ENCODE results near the gene ANKRD55. TPM values are rescaled to one million over a fixed set of nuclear protein-coding genes. Genes with fewer than 3 reads are reported as not detected.

ANKRD55 gene
- total RNA-seq, 1 experiment from 2014 or later, result not detected

DNA sequence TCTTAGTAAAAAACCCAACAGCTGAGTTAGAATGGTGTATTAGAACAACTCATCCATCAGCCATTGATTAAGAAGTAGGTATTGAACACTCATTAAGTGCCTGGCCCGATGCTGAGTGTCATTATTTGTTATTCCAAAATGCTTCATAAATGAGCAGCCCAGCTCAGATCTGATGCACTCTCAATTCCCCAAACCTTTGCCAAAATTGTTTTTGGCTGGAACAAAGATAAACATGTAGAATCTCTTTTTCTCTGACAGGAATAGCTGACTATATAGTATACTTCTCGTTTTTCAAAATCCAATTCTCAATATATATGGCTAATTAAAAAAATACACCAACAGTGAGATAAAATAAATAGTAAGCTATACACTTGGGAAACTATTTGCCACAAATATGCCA lies 20.0 kb upstream of the ANKRD55 start:
- BruUV-seq (replicated peaks), result no TSS peak
- ChIA-PET POLR2A (ENCODE audit: unreplicated experiment) (interaction anchor here (0.6 kb wide), 1 partner anchor 1036 kb away, joined by 6 read pairs; no protein-coding TSS in a partner anchor), CTCF (no interaction called here)
- H3F3A ChIP-seq (ENCODE audit: low read length, unreplicated experiment), result no peaks in the 10 kb centered on the region
- H3K27ac ChIP-seq (ENCODE audit: low read length), result no peak overlapping the region
- H3K4me1 ChIP-seq (ENCODE audit: insufficient read depth, low read length), result no peaks in the 10 kb centered on the region
- H4K20me1 ChIP-seq (ENCODE audit: low read length), result no peaks in the 10 kb centered on the region
- no peaks in the 10 kb centered on the region for H3K27me3 ChIP-seq (ENCODE audit: low read length)
- no peak overlapping the region for H3K9ac ChIP-seq (ENCODE audit: low read length)
- TF ChIP-seq EZH2phosphoT487 (IDR thresholded peaks at IDR 0.05; ENCODE audit: borderline replicate concordance, low read length) (no peak), EZH2 (IDR thresholded peaks at IDR 0.05; ENCODE audit: low read length, unreplicated experiment) (no peak)
- TF ChIP-seq, protein P1, sequence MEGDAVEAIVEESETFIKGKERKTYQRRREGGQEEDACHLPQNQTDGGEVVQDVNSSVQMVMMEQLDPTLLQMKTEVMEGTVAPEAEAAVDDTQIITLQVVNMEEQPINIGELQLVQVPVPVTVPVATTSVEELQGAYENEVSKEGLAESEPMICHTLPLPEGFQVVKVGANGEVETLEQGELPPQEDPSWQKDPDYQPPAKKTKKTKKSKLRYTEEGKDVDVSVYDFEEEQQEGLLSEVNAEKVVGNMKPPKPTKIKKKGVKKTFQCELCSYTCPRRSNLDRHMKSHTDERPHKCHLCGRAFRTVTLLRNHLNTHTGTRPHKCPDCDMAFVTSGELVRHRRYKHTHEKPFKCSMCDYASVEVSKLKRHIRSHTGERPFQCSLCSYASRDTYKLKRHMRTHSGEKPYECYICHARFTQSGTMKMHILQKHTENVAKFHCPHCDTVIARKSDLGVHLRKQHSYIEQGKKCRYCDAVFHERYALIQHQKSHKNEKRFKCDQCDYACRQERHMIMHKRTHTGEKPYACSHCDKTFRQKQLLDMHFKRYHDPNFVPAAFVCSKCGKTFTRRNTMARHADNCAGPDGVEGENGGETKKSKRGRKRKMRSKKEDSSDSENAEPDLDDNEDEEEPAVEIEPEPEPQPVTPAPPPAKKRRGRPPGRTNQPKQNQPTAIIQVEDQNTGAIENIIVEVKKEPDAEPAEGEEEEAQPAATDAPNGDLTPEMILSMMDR (conservative IDR thresholded peaks at IDR 0.05; ENCODE audit: low read depth, low read length), result no peak
- no peaks in the 10 kb centered on the region for H3K9me2 ChIP-seq (replicated peaks; ENCODE audit: low read length)
- no peak overlapping the region for H3K4me2 ChIP-seq (ENCODE audit: low read length)
- no peaks in the 10 kb centered on the region for H3K36me3 ChIP-seq (ENCODE audit: low read depth, low read length)
- H3K4me3 ChIP-seq (ENCODE audit: low read length), result no peak overlapping the region
- no peak for DNase-seq
- no peaks in the 10 kb centered on the region for H3K79me2 ChIP-seq (ENCODE audit: low read length)
- intact Hi-C loops (cut with micrococcal nuclease), result no loop called here
- H2AFZ ChIP-seq (ENCODE audit: low read length), result no peak overlapping the region
- no peak for ATAC-seq
- no peaks in the 10 kb centered on the region for H3K9me3 ChIP-seq (ENCODE audit: low read length)

DNA sequence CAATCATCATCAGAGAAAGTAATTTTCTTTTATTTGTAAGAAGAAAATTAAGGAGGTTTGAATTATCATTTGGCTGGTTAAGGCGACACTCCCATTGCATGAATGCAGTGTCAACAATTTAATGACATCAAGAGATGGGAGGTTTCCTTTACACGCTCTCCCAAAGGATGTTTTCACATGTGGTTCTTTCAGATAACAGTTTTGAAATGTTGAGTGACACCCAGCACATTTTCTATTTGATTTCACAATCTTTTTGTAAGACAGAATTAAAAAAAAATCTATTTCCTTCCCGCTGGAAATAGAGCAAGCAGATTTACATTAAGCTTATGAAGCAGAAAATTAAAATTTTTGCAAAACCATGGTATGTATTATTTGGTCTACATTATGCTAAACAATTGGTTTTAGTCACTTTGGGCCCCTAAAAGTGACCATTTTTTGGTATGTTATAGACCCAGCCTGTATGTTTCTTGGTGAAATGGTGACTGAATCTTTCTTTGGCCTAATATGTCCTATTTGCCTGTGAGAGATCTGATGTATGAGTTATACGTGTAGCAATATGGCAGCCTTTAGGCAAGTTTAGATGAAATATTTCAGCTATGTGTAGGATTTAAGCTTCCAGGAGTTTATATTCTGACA lies 18.9 kb upstream of the ANKRD55 start:
- intact Hi-C loops (cut with micrococcal nuclease), result no loop called here
- no peak overlapping the region for H3K9ac ChIP-seq (ENCODE audit: low read length)
- H3K79me2 ChIP-seq (ENCODE audit: low read length), result no peaks in the 10 kb centered on the region
- ATAC-seq (no peak), DNase-seq (no peak)
- H2AFZ ChIP-seq (ENCODE audit: low read length), result no peak overlapping the region
- H3K4me2 ChIP-seq (ENCODE audit: low read length), result no peak overlapping the region
- CTCF ChIA-PET, result no interaction called here
- no peaks in the 10 kb centered on the region for H3K36me3 ChIP-seq (ENCODE audit: low read depth, low read length)
- TF ChIP-seq, protein P1 (conservative IDR thresholded peaks at IDR 0.05; ENCODE audit: low read depth, low read length), result no peak
- TF ChIP-seq EZH2 (IDR thresholded peaks at IDR 0.05; ENCODE audit: low read length, unreplicated experiment), result no peak
- TF ChIP-seq EZH2phosphoT487 (IDR thresholded peaks at IDR 0.05; ENCODE audit: borderline replicate concordance, low read length), result no peak
- no peaks in the 10 kb centered on the region for H3K9me3 ChIP-seq (ENCODE audit: low read length)
- POLR2A ChIA-PET (ENCODE audit: unreplicated experiment), result interaction anchor here (0.7 kb wide), 1 partner anchor 224 kb away, joined by 4 read pairs; no protein-coding TSS in a partner anchor
- no peaks in the 10 kb centered on the region for H3K9me2 ChIP-seq (replicated peaks; ENCODE audit: low read length)
- BruUV-seq (replicated peaks), result no TSS peak
- no peaks in the 10 kb centered on the region for H3F3A ChIP-seq (ENCODE audit: low read length, unreplicated experiment)
- no peaks in the 10 kb centered on the region for H3K27me3 ChIP-seq (ENCODE audit: low read length)
- H3K4me1 ChIP-seq (ENCODE audit: insufficient read depth, low read length), result no peaks in the 10 kb centered on the region
- no peak overlapping the region for H3K27ac ChIP-seq (ENCODE audit: low read length)
- no peaks in the 10 kb centered on the region for H4K20me1 ChIP-seq (ENCODE audit: low read length)
- no peak overlapping the region for H3K4me3 ChIP-seq (ENCODE audit: low read length)

DNA sequence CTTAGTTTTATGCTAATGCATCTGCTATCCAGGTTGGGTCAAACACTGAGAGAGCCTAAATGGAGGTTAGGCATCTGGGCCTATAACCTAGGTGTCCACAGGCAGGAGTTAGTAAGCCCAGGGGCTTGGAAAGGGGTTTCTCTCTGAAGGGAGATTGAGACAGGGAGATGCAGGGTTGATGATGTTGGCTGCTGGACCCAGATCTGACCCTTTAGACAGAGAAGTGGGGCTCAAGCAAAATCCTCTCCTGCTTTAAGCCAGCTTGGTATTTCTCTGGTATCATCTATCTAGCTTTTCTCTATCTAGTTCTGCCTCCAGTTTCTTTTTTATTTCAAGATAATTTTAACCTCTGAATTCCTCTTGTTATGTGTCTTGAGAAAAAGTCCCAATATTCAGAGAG lies 18.3 kb upstream of the ANKRD55 start:
- no TSS peak for BruUV-seq (replicated peaks)
- Histone ChIP-seq H3K27ac (ENCODE audit: low read length) (no peak overlapping the region), H3K9me3 (ENCODE audit: low read length) (no peaks in the 10 kb centered on the region), H2AFZ (ENCODE audit: low read length) (no peak overlapping the region), H3K36me3 (ENCODE audit: low read depth, low read length) (no peaks in the 10 kb centered on the region), H3K9me2 (replicated peaks; ENCODE audit: low read length) (no peaks in the 10 kb centered on the region), H3K27me3 (ENCODE audit: low read length) (no peaks in the 10 kb centered on the region), H4K20me1 (ENCODE audit: low read length) (no peaks in the 10 kb centered on the region), H3K4me1 (ENCODE audit: insufficient read depth, low read length) (no peaks in the 10 kb centered on the region), H3K79me2 (ENCODE audit: low read length) (no peaks in the 10 kb centered on the region), H3K9ac (ENCODE audit: low read length) (no peak overlapping the region), H3K4me3 (ENCODE audit: low read length) (no peak overlapping the region), H3F3A (ENCODE audit: low read length, unreplicated experiment) (no peaks in the 10 kb centered on the region), H3K4me2 (ENCODE audit: low read length) (no peak overlapping the region)
- POLR2A ChIA-PET (ENCODE audit: unreplicated experiment), result no interaction called here
- intact Hi-C loops (cut with micrococcal nuclease), result no loop called here
- DNase-seq, result no peak
- CTCF ChIA-PET, result no interaction called here
- no peak for ATAC-seq
- TF ChIP-seq, protein P1 (conservative IDR thresholded peaks at IDR 0.05; ENCODE audit: low read depth, low read length), result no peak
- TF ChIP-seq EZH2 (IDR thresholded peaks at IDR 0.05; ENCODE audit: low read length, unreplicated experiment) (no peak), EZH2phosphoT487 (IDR thresholded peaks at IDR 0.05; ENCODE audit: borderline replicate concordance, low read length) (no peak)
